IMR-90 (cell line): Measurements from ENCODE around the gene COL27A1. TPM values are rescaled to one million over a fixed set of nuclear protein-coding genes. Genes with fewer than 3 reads are reported as not detected.

Experiments
- ATAC-seq: fragments of 200-7000 bp; cut with Tn5 transposase; 2 replicates; pipeline ENCODE4 v1.9.1; 2020; ENCODE audit warnings: low read depth, mild to moderate bottlenecking, moderate library complexity
- BruUV-seq: library from RNA; stranded (reverse); fragments of 400-500 nt; replicated peaks from 2 replicates; lab custom pipeline; 2021; lab: Mats Ljungman, UMichigan
- CTCF ChIA-PET: fragments of 300-600 bp; formaldehyde crosslinking; extraction: SDS; loops from one replicate; lab custom pipeline; 2021; ENCODE audit warnings: antibody characterized with exemption; lab: Yijun Ruan, JAX
- POLR2A ChIA-PET: fragments of 300-600 bp; sonication (Branson Sonifier 250); formaldehyde crosslinking; loops from one replicate; lab custom pipeline; 2022; ENCODE audit warnings: antibody characterized with exemption; ENCODE audit not compliant: unreplicated experiment; lab: Charles Lee
- DNase-seq: peaks from one replicate; pipeline ENCODE4 v3.0.0; 2013
- H2AFZ ChIP-seq: replicated peaks from 2 replicates; pipeline ENCODE3; 2013; ENCODE audit warnings: low read length, mild to moderate bottlenecking; ENCODE audit not compliant: poor library complexity
- H2AK5ac ChIP-seq: 2 replicates; pipeline ENCODE4 v1.6.1; 2013; ENCODE audit warnings: low read depth, low read length, inconsistent platforms
- H2AK9ac ChIP-seq: replicated peaks from 2 replicates; pipeline ENCODE3; 2013; ENCODE audit warnings: mild to moderate bottlenecking, low read depth, low read length, moderate library complexity; ENCODE audit not compliant: poor library complexity
- H2BK120ac ChIP-seq: 2 replicates; pipeline ENCODE4 v1.6.1; 2013; ENCODE audit warnings: low read depth, low read length, inconsistent platforms
- H2BK15ac ChIP-seq: 3 replicates; pipeline ENCODE4 v1.6.1; 2013; ENCODE audit warnings: low read depth, low read length, inconsistent platforms
- H2BK20ac ChIP-seq: 2 replicates; pipeline ENCODE4 v1.6.1; 2013; ENCODE audit warnings: low read depth, mild to moderate bottlenecking, inconsistent platforms, low read length, moderate library complexity
- H2BK5ac ChIP-seq: 2 replicates; pipeline ENCODE4 v1.6.1; 2013; ENCODE audit warnings: mild to moderate bottlenecking, low read depth, low read length, inconsistent platforms; ENCODE audit not compliant: poor library complexity, severe bottlenecking
- H3K14ac ChIP-seq: replicated peaks from 2 replicates; pipeline ENCODE4 v1.6.1; 2013; ENCODE audit warnings: low read depth, low read length, inconsistent platforms
- H3K18ac ChIP-seq: 2 replicates; pipeline ENCODE4 v1.6.1; 2013; ENCODE audit warnings: low read depth, low read length, control low read depth
- H3K23ac ChIP-seq: 2 replicates; pipeline ENCODE4 v1.6.1; 2013; ENCODE audit warnings: low read depth, low read length, inconsistent platforms
- H3K27ac ChIP-seq: 2 replicates; pipeline ENCODE4 v1.5.1; 2013; ENCODE audit warnings: mild to moderate bottlenecking, control low read depth, low read length; ENCODE audit not compliant: insufficient read depth
- H3K27me3 ChIP-seq: 2 replicates; pipeline ENCODE4 v1.6.1; 2013; ENCODE audit warnings: low read length; ENCODE audit not compliant: control insufficient read depth, insufficient read depth
- H3K36me3 ChIP-seq: 2 replicates; pipeline ENCODE4 v1.6.1; 2013; ENCODE audit warnings: low read length, mixed read lengths; ENCODE audit not compliant: control insufficient read depth, insufficient read depth
- H3K4ac ChIP-seq: 2 replicates; pipeline ENCODE4 v1.6.1; 2013; ENCODE audit warnings: low read depth, low read length, inconsistent platforms
- H3K4me1 ChIP-seq: 2 replicates; pipeline ENCODE4 v1.6.1; 2013; ENCODE audit warnings: low read length, mixed read lengths; ENCODE audit not compliant: control insufficient read depth, insufficient read depth
- H3K4me2 ChIP-seq: 2 replicates; pipeline ENCODE4 v1.6.1; 2013; ENCODE audit warnings: low read depth, mild to moderate bottlenecking, control low read depth, low read length, moderate library complexity
- H3K4me3 ChIP-seq: 2 replicates; pipeline ENCODE4 v1.5.1; 2013; ENCODE audit warnings: low read depth, mild to moderate bottlenecking, control low read depth, low read length, moderate library complexity; ENCODE audit not compliant: insufficient read depth
- H3K56ac ChIP-seq: 2 replicates; pipeline ENCODE4 v1.6.1; 2013; ENCODE audit warnings: low read length, inconsistent platforms; ENCODE audit not compliant: insufficient read depth; ENCODE audit errors: extremely low read depth
- H3K79me1 ChIP-seq, 2 experiments: 2 replicates each; pipeline ENCODE4 v1.6.1; 2013; ENCODE audit warnings: low read length in 2 of 2, inconsistent platforms in 1 of 2, low read depth in 1 of 2
- H3K9ac ChIP-seq: 2 replicates; pipeline ENCODE4 v1.6.1; 2013; ENCODE audit warnings: low read depth, low read length, control low read depth
- H3K9me1 ChIP-seq: 2 replicates; pipeline ENCODE4 v1.6.1; 2013; ENCODE audit warnings: low read length, inconsistent platforms; ENCODE audit not compliant: insufficient read depth
- H3K9me3 ChIP-seq: 2 replicates; pipeline ENCODE4 v1.6.1; 2013; ENCODE audit warnings: low read length; ENCODE audit not compliant: control insufficient read depth, insufficient read depth
- H4K20me1 ChIP-seq: 2 replicates; pipeline ENCODE4 v1.6.1; 2013; ENCODE audit warnings: low read length, inconsistent platforms; ENCODE audit not compliant: insufficient read depth
- H4K5ac ChIP-seq: 2 replicates; pipeline ENCODE4 v1.6.1; 2013; ENCODE audit warnings: mild to moderate bottlenecking, low read depth, low read length, control low read depth
- H4K8ac ChIP-seq, 2 experiments: 2 replicates each; pipeline ENCODE4 v1.6.1; 2013; ENCODE audit warnings: low read depth in 2 of 2, low read length in 2 of 2, control low read depth in 1 of 2, inconsistent platforms in 1 of 2
- H4K91ac ChIP-seq: 2 replicates; pipeline ENCODE4 v1.6.1; 2013; ENCODE audit warnings: low read depth, low read length, inconsistent platforms; ENCODE audit not compliant: insufficient read depth
- BHLHE40 ChIP-seq: fragments of 150-350 bp; IDR thresholded peaks from 2 replicates; pipeline ENCODE4 v1.6.1; 2016; ENCODE audit warnings: mild to moderate bottlenecking, low read depth, low read length
- FOS ChIP-seq: fragments of 150-350 bp; IDR thresholded peaks from 2 replicates; pipeline ENCODE4 v1.6.1; 2016; ENCODE audit warnings: low read depth, low read length
- MAZ ChIP-seq: IDR thresholded peaks from 2 replicates; pipeline ENCODE4 v1.6.1; 2012; ENCODE audit warnings: low read depth, mild to moderate bottlenecking, low read length, improper control_type of control experiment, moderate library complexity, borderline replicate concordance
- WGBS, 2 experiments: methylation state at CpG; one replicate each; pipeline versions ENCODE4 v1.1.5 to v1.1.7; 2013; ENCODE audit warnings: missing lambda C conversion rate in 2 of 2; ENCODE audit not compliant: insufficient read length in 1 of 2; ENCODE audit errors: extremely low coverage in 2 of 2; 5-methylcytosine and 5-hydroxymethylcytosine counted together
- dilution Hi-C: fragments of 300-500 bp; cut with HindIII; formaldehyde crosslinking; loops from one replicate; pipeline ENCODE4 v1.14.3; 2018; ENCODE audit warnings: low sequenced_read_pairs; ENCODE audit not compliant: unreplicated experiment
- in situ Hi-C: fragments of 300-500 bp; cut with MboI; formaldehyde crosslinking; loops from 3 replicates; pipeline ENCODE4 v1.14.3; 2019; ENCODE audit warnings: low sequenced_read_pairs, inconsistent platforms, mixed read lengths
- intact Hi-C: fragments of 100-400 bp; cut with micrococcal nuclease; formaldehyde crosslinking; loops from 2 replicates; pipeline ENCODE4 v1.10.0; 2022
- polyA plus RNA-seq, 3 experiments: library from polyadenylated mRNA; depleted of rRNA; stranded (reverse); fragments of >200 nt; gene quantifications; 2 replicates each; pipeline ENCODE4 v1.2.3, GENCODE V29; 2012; ENCODE audit warnings: low replicate concordance in 1 of 3
- total RNA-seq: library from RNA; depleted of rRNA; stranded (reverse); fragments of >200 nt; gene quantifications from 2 replicates; pipeline ENCODE4 v1.2.3, GENCODE V29; 2012

COL27A1 gene
- total and polyA plus RNA-seq, 2 of the 4 experiments (the other 2 are of a cell fraction): 3.2 to 18.3 TPM

- peaks cover 11% of the 10 kb centered on the region for H4K20me1 ChIP-seq
- BruUV-seq: no TSS peak
- TF ChIP-seq BHLHE40 (no peak), MAZ (no peak), FOS (no peak)
- no peaks in the 10 kb centered on the region for H3K27me3 ChIP-seq
- no peak overlapping the region for H3K4me3 ChIP-seq
- H3K9me3 ChIP-seq: no peaks in the 10 kb centered on the region
- H3K27ac ChIP-seq: no peak overlapping the region
- no peak overlapping the region for H4K5ac ChIP-seq
- H3K9me1 ChIP-seq: peaks cover 25% of the 10 kb centered on the region
- H3K4me1 ChIP-seq: peaks cover 17% of the 10 kb centered on the region
- H2BK20ac ChIP-seq: no peak overlapping the region
- H3K4me2 ChIP-seq: no peak overlapping the region
- no peak overlapping the region for H2AK9ac ChIP-seq
- no peak overlapping the region for H3K56ac ChIP-seq
- DNase-seq: no peak
- H3K36me3 ChIP-seq: peaks cover 21% of the 10 kb centered on the region
- H2AK5ac ChIP-seq: no peak overlapping the region
- ChIA-PET CTCF (no interaction called here), POLR2A (no interaction called here)
- no peak overlapping the region for H3K4ac ChIP-seq
- H3K14ac ChIP-seq: no peak overlapping the region
- no peak overlapping the region for H3K23ac ChIP-seq
- no peak overlapping the region for H3K18ac ChIP-seq
- intact Hi-C loops: loop anchor here (1.0 kb wide), 1 partner anchor 32 kb away; no protein-coding TSS in a partner anchor
- no peak overlapping the region for H3K9ac ChIP-seq
- H3K79me1 ChIP-seq: peaks cover 0 to under 1% of the 10 kb centered on the region in 2 experiments; a peak in 1 of 4 replicates
- H4K8ac ChIP-seq: no peak overlapping the region
- WGBS, 2 experiments: 85% methylated on average over 3 of the region's 8 CpGs; no CpG with 5 or more reads in 1 of the 2 experiments
- no peak overlapping the region for H2BK5ac ChIP-seq
- in situ Hi-C loops: no loop called here
- H4K91ac ChIP-seq: no peak overlapping the region
- H2AFZ ChIP-seq: no peak overlapping the region
- no peak overlapping the region for H2BK15ac ChIP-seq
- H2BK120ac ChIP-seq: no peak overlapping the region
- no peak for ATAC-seq
- dilution Hi-C loops: no loop called here
Measured at GRCh38 chr9:114198249-114199040, 43.1 kb downstream of the COL27A1 start.
